ENCODE measurements around the gene SLC66A3.

The SLC66A3 gene

GRCh38 chr2:11222845-11223244 lies 67.6 kb downstream of the SLC66A3 start:
- Histone ChIP-seq H3K4me1 (ENCODE audit: insufficient read depth, low read length, severe bottlenecking) (no peaks in the 10 kb centered on the region), H3K79me2 (ENCODE audit: insufficient read depth, low read length) (no peaks in the 10 kb centered on the region), H3K9me2 (ENCODE audit: low read depth, low read length) (no peaks in the 10 kb centered on the region), H3K27me3 (ENCODE audit: insufficient read depth, low read length) (no peaks in the 10 kb centered on the region), H3F3A (ENCODE audit: insufficient read depth, low read length) (no peaks in the 10 kb centered on the region), H4K20me1 (ENCODE audit: insufficient read depth, low read length) (no peaks in the 10 kb centered on the region), H2AFZ (ENCODE audit: low read length) (no peak overlapping the region), H3K9ac (ENCODE audit: low read length) (no peak overlapping the region), H3K9me3 (ENCODE audit: low read length) (no peaks in the 10 kb centered on the region), H3K36me3 (ENCODE audit: insufficient read depth, low read length) (peaks cover 3% of the 10 kb centered on the region; the same call in 1 of the 2 replicates), H3K4me2 (ENCODE audit: low read length) (no peak overlapping the region), H3K4me3 (ENCODE audit: low read depth, low read length, poor library complexity, severe bottlenecking) (no peak overlapping the region), H3K27ac (ENCODE audit: low read depth, low read length, poor library complexity, severe bottlenecking) (no peak overlapping the region)
- TF ChIP-seq CTCF (IDR thresholded peaks at IDR 0.05; ENCODE audit: low read length) (no peak), EZH2 (IDR thresholded peaks at IDR 0.05; ENCODE audit: borderline replicate concordance, low read length) (no peak)

- H3F3A ChIP-seq (ENCODE audit: insufficient read depth, low read length): no peaks in the 10 kb centered on the region
- no peaks in the 10 kb centered on the region for H4K20me1 ChIP-seq (ENCODE audit: insufficient read depth, low read length)
- no peak overlapping the region for H2AFZ ChIP-seq (ENCODE audit: low read length)
- H3K4me2 ChIP-seq (ENCODE audit: low read length): no peak overlapping the region
- H3K9me2 ChIP-seq (ENCODE audit: low read depth, low read length): no peaks in the 10 kb centered on the region
- no peaks in the 10 kb centered on the region for H3K36me3 ChIP-seq (ENCODE audit: insufficient read depth, low read length)
- H3K27ac ChIP-seq (ENCODE audit: low read depth, low read length, poor library complexity, severe bottlenecking): no peak overlapping the region
- H3K27me3 ChIP-seq (ENCODE audit: insufficient read depth, low read length): no peaks in the 10 kb centered on the region
- H3K4me1 ChIP-seq (ENCODE audit: insufficient read depth, low read length, severe bottlenecking): no peaks in the 10 kb centered on the region
- TF ChIP-seq EZH2 (IDR thresholded peaks at IDR 0.05; ENCODE audit: borderline replicate concordance, low read length): no peak
- no peak for TF ChIP-seq CTCF (IDR thresholded peaks at IDR 0.05; ENCODE audit: low read length)
- H3K79me2 ChIP-seq (ENCODE audit: insufficient read depth, low read length): no peaks in the 10 kb centered on the region
- H3K9ac ChIP-seq (ENCODE audit: low read length): no peak overlapping the region
- H3K4me3 ChIP-seq (ENCODE audit: low read depth, low read length, poor library complexity, severe bottlenecking): no peak overlapping the region
- no peaks in the 10 kb centered on the region for H3K9me3 ChIP-seq (ENCODE audit: low read length)
Measured at GRCh38 chr2:11224887-11225286, 69.6 kb downstream of the SLC66A3 start.

GRCh38 chr2:11227595-11227994 lies 72.3 kb downstream of the SLC66A3 start:
- Histone ChIP-seq H3K79me2 (ENCODE audit: insufficient read depth, low read length) (no peaks in the 10 kb centered on the region), H3K27ac (ENCODE audit: low read depth, low read length, poor library complexity, severe bottlenecking) (no peak overlapping the region), H2AFZ (ENCODE audit: low read length) (no peak overlapping the region), H3K4me2 (ENCODE audit: low read length) (no peak overlapping the region), H4K20me1 (ENCODE audit: insufficient read depth, low read length) (no peaks in the 10 kb centered on the region), H3F3A (ENCODE audit: insufficient read depth, low read length) (no peaks in the 10 kb centered on the region), H3K9me3 (ENCODE audit: low read length) (no peaks in the 10 kb centered on the region), H3K9ac (ENCODE audit: low read length) (no peak overlapping the region), H3K4me1 (ENCODE audit: insufficient read depth, low read length, severe bottlenecking) (no peaks in the 10 kb centered on the region), H3K4me3 (ENCODE audit: low read depth, low read length, poor library complexity, severe bottlenecking) (no peak overlapping the region), H3K27me3 (ENCODE audit: insufficient read depth, low read length) (no peaks in the 10 kb centered on the region), H3K9me2 (ENCODE audit: low read depth, low read length) (no peaks in the 10 kb centered on the region), H3K36me3 (ENCODE audit: insufficient read depth, low read length) (no peaks in the 10 kb centered on the region)
- TF ChIP-seq CTCF (IDR thresholded peaks at IDR 0.05; ENCODE audit: low read length) (no peak), EZH2 (IDR thresholded peaks at IDR 0.05; ENCODE audit: borderline replicate concordance, low read length) (no peak)

Measured in OCI-LY1 (cell line).